Inflammatory macrophage (primary cell): ENCODE measurements around the gene SEC31A.
"Not testable (repeated sequence)": the region's sequence is repeated elsewhere in the genome, so short reads cannot be mapped to it uniquely, and the experiment has no call there.

Source experiments
- DNase-seq, 2 donors: peaks; one replicate each; pipeline ENCODE4 v3.0.0-alpha.2; 2020 to 2022
- total RNA-seq, 18 experiments: gene quantifications; one replicate each; lab custom pipeline; 2026; ENCODE audit warnings: mixed read lengths in 6 of 18, inconsistent platforms in 2 of 18; lab: John Stamatoyannopoulos, UW

The SEC31A gene, protein sequence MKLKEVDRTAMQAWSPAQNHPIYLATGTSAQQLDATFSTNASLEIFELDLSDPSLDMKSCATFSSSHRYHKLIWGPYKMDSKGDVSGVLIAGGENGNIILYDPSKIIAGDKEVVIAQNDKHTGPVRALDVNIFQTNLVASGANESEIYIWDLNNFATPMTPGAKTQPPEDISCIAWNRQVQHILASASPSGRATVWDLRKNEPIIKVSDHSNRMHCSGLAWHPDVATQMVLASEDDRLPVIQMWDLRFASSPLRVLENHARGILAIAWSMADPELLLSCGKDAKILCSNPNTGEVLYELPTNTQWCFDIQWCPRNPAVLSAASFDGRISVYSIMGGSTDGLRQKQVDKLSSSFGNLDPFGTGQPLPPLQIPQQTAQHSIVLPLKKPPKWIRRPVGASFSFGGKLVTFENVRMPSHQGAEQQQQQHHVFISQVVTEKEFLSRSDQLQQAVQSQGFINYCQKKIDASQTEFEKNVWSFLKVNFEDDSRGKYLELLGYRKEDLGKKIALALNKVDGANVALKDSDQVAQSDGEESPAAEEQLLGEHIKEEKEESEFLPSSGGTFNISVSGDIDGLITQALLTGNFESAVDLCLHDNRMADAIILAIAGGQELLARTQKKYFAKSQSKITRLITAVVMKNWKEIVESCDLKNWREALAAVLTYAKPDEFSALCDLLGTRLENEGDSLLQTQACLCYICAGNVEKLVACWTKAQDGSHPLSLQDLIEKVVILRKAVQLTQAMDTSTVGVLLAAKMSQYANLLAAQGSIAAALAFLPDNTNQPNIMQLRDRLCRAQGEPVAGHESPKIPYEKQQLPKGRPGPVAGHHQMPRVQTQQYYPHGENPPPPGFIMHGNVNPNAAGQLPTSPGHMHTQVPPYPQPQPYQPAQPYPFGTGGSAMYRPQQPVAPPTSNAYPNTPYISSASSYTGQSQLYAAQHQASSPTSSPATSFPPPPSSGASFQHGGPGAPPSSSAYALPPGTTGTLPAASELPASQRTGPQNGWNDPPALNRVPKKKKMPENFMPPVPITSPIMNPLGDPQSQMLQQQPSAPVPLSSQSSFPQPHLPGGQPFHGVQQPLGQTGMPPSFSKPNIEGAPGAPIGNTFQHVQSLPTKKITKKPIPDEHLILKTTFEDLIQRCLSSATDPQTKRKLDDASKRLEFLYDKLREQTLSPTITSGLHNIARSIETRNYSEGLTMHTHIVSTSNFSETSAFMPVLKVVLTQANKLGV
- total RNA-seq, result 123 to 295 (median 164) reads per million in 18 experiments

DNA sequence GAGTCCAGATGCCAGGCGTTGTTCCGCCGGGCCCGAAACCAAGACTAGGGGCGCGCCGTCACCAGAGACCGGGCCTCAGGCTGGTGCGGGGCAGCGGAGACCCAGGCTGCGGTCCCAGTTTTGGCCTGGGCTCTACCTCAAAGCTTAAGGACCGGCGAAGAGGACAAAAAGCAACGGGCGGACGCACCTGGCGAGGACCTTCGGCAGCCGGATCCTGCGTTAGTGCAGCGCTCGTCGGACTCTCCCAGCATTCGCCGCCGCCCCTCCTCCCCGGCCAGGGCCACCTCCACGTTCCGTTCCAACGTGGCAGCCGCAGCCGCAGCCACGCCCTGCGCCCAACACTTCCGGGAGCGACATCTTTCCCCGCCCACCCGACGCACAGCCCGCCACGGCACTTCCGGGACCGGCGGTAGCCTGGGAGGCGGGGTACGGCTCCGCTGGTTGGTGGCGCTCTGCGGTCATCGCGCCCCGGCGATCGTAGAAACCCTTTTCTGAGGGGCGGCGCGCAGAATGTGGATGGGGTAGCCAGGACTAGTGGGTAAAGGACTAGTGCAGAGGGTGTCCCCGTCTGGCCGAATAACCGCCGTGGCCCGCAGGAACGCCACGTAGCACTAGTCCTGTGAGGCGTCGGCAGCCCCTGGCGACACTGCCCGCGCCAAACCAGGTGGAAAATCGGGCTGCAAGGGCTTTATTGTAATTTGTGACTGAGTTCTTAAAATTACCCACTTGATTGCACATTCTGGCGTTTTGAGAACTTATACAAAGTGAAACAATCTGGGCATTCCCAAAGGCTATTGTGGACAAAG lies at the start of gene SEC31A:
Gene SEC31A, minus strand, starts transcription at position 253 of the 806 bp plus-strand sequence. CDS start 9,217 bp downstream, outside the sequence.
- DNase-seq, result peak; percentile 97 to 98

DNA sequence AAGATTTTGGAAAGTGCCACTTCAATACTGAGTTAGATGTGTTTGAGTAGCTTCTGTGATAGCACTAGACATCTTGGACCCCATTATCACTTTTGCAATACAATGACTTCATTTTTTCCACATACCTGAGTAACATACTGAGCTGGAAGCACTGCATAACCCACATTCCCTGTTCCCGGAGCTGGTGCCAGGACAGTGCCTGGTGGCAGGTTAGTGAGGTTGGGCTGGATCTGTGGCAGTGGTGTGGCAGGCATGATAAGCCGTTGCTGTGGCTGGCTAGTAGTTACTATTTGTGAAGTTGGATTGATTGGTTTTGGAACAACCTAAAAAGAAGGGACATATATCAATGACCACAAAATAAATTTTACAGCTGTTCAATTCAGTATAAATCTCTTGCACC lies 48.5 kb upstream of the SEC31A start:
- no peak for DNase-seq

DNA sequence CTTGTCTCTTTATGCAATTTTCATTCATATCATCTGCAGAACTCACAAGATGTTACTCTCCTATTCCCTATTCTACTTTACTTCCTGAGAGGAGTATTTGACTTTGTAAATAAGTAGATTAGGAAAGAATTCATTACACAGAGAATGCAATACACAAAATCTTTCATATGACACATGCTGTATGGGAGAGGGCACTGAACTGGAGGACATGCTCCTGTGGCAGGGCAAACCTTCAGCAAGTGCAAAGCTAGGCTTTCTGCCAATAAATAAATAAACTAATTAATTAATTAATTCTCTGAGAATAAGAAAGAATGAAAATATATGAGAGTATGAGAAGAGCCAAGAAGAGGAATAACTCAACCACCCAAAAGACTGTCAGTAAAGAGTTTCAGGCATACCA lies 43.5 kb upstream of the SEC31A start:
- no peak for DNase-seq

DNA sequence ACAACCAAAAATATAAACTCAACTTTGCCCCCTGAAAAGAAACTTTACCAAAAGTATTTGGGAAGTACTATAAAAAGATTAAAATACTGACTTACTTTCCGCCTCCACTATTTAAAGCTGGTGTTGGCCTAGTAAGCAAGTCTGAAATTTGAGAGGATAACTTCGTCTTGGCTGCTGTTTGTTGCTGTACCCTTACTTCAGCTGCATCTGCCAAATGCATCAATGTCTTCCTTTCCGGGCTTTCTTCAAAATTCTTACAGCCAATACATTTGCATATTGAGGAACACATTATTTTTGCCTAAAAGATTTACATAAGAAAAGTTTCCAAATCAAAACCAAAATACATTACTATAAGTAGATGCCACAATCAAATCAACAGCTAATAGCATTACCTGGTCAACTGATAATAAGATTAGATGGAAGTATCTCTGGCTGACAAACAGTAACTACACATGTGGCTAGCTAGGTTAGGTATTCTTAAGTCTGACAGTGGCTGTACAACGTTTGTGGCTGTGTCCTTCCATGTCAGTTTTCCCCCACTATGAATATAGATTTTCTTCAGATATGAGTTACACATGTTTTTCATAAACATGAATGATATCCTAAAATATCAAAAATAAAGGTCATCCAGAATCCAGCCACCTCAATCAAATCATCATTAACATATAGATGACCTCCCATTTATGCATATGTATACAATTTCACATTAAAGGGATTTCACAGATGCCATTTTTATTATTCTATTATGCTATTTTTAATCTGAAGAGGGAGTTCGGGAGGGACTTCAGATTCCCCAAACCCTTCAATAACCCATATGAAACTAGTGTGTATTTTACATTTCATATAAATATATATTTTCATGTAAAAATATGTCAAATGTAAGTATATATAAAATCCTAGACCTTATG lies 40.1 kb upstream of the SEC31A start:
- DNase-seq, result no peak

DNA sequence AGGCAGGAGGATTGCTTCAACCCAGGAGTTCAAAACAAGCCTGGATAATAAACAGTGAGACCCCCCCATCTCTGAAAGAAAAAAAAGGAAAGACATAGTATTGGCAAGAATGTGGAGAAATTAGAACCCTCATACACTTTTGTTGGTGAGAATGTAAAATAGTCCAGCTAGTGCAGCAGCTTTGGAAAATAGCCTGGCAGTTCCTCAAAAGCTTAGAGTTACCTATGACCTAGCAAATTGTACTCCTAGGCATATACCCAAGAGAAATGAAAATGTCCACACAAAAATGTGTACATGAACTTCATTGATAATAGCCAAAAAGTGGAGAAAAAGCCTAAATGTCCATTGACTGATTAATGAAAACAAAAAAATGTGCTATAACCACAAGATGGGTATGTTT lies 30.8 kb upstream of the SEC31A start:
- no peak for DNase-seq

DNA sequence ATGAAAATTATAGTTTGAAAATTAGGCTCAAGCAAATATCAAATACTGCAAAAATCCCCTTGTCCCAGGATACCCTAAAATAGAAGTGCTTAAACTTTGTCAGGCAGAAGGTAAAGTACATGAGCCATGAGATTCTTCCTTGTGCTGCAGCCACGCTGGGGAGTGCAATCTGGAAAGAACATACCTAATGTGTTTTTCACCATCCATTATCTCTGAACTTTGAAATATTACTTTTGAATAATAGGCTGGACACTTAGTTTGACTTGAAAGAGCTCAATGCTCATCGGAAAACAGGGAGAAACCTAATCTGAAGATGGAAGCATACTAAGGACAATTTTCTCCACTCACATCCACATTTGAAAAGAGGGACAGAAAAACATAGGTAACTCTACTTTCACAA lies 28.4 kb upstream of the SEC31A start:
- DNase-seq, result no peak

DNA sequence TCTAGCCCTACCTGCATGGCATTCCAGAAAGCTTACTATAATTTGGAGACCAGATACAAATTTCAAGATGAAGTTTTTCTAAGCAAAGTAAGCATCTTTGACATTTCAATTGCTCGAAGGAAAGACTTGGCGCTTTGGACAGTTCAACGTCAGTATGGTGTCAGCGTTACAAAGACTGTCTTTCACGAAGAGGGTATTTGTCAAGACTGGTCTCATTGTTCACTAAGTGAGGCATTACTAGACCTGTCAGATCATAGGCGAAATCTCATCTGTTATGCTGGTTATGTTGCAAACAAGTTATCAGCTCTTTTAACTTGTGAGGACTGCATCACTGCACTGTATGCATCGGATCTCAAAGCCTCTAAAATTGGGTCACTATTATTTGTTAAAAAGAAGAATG lies 27.1 kb upstream of the SEC31A start:
- DNase-seq, result no peak

DNA sequence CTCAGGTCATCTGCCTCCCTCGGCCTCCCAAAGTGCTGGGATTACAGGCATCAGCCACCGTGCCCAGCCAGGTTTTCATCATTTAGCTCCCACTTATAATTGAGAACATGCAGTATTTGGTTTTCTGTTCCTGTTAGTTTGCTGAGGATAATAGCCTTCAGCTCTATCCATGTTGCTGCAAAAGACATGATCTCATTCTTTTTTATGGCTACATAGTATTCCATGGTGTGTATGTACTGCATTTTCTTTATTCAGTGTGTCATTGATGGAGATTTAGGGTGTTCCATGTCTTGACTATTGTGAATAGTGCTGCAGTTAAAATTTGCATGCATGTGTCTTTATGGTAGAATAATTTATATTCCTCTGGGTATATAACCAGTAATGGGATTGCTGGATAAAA lies 23.0 kb upstream of the SEC31A start:
- DNase-seq, result not testable (repeated sequence)

DNA sequence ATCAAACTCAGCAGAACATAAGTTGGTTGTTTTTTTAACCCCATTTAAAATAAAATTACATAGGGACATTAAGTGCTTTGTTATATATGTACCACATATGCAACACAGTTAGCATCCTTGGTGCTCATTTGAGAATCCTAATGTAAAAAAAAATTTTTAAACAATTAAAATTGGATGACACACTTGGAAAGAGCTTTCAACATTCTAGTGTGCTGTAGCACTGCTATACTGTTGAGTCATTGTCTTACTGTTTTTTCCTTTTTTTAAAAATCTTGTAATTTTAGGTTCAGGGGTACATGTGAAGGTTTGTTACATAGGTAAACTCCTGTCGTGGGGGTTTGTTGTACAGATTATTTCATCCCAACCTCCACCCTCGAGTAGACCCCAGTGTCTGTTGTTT lies 22.4 kb upstream of the SEC31A start:
- DNase-seq, result no peak

DNA sequence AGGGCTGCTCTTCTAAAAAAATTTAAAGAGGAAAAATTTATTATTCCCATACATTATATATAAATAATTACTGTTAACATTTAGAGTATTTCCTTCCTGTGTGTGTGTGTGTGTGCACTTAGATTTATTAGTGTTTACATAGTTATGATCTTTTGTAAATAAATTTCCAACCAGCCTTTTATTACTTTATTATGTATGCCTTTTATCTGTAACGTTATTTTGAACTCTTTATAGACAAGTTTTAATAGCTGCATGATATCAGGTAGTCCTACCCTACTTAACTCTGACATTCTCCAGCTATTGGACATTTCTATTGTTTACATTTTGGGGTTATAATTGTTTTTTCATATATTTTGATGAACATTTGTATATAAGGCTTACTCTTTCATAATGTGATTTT lies 18.4 kb upstream of the SEC31A start:
- no peak for DNase-seq

DNA sequence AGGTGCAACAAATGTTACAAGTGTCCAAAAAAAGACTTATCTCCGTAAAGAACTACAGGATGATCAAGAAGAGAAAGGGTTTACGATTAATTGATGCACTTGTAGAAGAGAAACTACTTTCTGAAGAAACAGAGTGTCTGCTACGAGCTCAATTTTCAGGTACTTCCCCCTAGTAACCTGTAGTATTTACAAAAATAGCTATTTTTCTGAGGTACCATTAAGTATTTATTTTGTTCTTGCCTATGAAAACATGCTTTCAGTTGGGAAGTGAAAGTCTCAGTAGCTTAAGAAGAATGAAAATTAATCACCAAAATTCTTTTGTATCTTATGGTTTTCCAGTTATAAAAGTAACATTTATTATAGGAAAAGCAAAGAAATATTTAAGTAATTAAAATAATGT lies 15.5 kb upstream of the SEC31A start:
- DNase-seq, result no peak

DNA sequence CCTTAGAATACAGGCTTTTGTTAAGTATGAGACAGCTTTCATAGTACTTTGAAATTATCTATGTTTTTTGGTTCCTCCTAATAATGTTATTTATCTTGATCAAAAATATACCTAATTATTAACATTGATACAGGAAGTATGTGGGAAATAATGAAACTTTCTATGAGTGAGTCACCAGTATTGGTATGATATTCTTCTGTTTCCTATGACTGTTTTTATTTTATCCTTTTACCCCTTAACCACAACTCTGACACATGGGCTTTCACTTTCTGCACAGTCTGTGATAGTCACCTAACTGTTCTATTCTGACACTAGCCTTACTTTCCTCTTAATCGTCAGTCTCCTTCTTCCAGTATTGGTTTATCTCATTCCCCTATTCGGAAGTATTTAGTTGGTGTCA lies 14.3 kb upstream of the SEC31A start:
- DNase-seq, result no peak

DNA sequence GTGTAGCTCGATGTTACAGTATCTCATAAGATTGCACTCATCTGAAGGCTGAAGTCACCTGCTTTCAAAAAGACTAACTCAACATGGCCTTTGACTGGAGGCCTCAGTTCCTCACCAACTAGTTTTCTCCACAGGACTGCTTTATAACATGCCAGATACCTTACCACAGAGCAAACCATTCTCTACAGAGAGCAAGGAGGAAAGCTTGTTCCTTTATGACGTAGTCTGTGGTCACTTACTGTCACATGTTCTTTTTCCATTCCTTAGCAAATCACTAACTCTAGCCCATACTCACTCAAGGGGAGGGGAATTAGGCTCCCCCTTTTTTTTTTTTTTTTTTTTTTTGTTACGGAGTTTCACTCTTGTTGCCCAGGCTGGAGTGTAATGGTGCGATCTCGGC lies 12.8 kb upstream of the SEC31A start:
- no peak for DNase-seq

DNA sequence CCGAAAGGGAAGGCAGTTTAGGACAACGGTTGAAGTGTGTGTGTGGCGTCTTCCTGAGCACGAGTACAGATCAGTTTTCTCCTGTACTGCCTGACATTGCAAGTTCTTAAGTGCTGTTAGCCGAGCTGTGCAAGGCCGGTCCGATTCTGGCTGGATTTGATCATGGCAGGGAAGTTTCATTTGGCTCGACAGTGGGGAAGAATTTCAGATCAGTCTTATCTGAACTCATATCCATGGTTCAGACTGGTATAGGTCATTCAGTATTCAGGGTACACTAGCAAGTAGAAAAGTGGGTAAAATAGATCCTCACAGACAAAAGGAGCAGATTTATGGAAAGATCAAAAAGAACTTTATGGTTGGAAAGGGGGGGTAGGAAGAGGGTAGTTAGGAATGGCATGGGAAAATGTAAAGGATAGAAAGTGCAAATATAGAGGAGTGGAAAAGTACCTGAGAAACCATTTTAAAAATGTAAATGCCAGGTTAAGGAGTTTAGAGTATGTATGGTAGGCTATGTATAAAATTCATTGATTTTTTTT lies 10.3 kb upstream of the SEC31A start:
- DNase-seq, result no peak

DNA sequence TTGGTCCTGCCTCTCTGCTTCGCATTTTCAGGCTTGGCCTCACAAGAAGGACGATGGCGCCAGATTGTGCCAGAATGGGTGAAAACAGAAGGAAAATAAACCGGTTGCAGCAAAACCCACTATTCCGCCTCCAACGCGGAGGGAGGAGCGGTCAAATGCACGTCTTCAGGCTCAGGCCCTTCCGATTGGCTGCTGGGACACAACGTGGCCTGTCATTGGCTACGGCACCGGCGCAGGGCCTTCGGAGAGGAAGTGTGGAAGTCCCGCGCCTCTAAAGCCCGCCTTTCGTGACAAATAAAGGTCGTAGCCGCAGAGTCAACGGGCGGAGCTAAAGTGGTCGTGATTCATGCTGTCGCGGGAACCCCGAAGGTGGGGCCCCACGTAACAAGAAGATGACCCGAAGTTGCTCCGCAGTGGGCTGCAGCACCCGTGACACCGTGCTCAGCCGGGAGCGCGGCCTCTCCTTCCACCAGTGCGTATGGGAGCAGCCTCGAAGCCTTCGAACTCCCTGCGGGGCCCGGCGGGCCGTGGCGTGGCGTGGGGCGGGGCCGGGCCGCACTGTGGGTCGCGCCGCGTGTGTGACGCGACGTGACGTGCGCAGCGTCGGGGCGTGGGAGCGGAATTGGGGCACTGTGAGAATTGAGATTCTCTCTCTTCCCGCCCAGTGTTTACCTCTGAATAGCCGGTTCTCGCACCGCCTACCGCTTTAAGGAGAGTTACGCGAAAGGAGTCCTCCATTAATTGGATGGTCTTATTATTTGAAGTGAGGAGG lies 9.6 kb upstream of the SEC31A start, which contains the start of gene THAP9:
Gene THAP9, plus strand, starts transcription at position 325 of the 772 bp plus-strand sequence. Its CDS starts 68 bp downstream, at position 393.
- peak; percentile 100 for DNase-seq

DNA sequence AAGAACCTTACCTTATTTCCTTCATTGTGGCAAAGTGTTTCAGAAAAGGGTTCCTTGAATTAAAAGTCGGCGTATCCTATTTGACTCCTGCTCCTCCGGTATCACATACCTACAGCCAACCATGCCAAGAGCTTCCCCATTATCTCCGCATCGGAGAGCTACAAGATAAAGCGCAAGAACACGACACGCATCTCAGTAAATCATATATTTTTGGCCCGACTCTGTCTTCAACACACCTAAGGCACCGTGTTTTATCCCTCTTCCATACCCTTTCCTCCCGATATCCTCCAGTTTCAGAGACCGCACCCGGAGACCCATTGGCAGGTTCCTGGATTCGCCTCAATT lies 9.1 kb upstream of the SEC31A start:
- DNase-seq, result peak in 1 of 2 donors; percentile 32

DNA sequence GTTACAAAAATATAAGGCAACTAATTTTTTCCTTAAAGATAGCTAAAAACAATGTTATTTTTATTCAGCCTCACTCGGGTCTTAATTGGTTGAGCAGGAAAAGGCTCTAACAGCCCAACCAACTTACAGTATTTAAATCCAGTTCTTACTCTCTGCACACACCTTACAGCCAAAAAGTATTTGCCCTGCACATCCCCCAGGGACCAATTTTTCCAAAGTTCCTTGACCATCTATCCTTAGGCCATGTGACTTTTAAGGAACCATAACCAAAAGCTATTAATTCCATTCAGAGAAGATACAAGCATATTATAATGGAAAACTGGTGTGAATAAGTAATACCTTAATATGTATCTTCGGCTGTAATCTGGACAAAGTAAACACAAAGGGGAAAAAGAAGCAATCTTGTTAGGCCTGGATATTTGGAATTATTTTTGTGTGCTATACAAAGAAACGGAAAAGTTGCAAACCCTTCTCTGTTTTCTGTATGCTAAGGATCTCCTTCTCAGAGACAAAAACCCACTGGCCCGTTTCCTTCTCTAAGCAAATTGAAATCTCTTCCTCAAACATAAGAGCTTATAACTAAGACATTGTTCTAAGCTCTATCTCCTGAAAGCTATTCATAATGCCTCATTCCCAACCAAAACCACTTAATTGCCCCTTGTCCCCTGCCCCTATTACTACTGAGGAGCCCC lies 8.6 kb upstream of the SEC31A start:
- DNase-seq, result peak in 1 of 2 donors; percentile 29

DNA sequence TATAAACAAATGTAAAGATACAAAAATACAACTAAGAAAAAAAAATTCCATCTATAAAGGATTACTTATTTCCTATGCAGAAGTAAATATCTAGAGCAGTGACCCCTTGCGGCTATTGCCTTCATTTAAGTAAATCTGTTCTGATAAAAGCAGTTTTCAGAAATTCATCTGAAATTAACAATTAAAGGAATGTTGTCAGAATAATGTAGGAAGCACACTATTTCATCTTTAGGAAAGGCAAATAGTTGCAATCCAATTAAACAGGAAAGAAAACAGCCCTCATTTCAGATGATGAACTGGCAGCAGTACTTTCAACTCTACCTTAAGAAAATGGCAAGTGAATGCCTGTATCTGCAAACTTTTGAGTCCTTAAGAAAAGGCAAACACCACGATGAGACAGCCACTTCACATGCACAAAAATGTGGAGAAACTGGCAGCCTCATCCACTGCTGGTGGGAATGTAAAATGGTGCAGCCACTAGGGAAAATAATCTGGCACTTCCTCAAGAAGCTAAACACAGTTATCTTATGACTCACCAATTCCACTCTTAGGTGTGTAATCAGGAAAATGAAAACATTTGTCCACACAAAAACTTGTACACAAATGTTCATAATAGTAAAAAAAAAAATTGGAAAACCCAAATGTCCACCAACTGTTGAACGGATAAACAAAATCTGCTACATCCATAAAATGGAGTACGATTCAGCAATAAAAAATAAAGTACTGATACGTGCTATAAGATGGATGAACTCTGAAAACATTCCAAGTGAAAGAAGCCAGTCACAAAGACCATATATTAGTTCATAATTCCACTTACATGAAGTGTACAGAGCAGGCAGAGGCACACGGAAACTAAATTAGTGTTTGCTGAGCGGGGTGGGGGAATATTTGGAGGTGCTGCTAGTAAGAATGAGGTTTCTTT lies 7.6 kb upstream of the SEC31A start:
- peak; percentile 29 to 40 for DNase-seq
